ENCODE data around the gene COA1.
"Not testable (repeated sequence)": the region's sequence is repeated elsewhere in the genome, so short reads cannot be mapped to it uniquely, and the experiment has no call there.

The COA1 gene

GRCh38 chr7:43735802-43736603, 6.7 kb upstream of the COA1 start:
- Histone ChIP-seq H3K4me3 (ENCODE audit: low read length) (no peak overlapping the region), H3K27ac (ENCODE audit: low read length) (no peak overlapping the region), H3K27me3 (ENCODE audit: control insufficient read depth, insufficient read depth, low read length) (no peaks in the 10 kb centered on the region), H3K9me3 (ENCODE audit: control insufficient read depth, low read depth, low read length) (no peaks in the 10 kb centered on the region), H3K9ac (ENCODE audit: low read length) (no peak overlapping the region), H3K36me3 (ENCODE audit: control insufficient read depth, low read depth, low read length) (no peaks in the 10 kb centered on the region), H3K4me1 (ENCODE audit: control insufficient read depth, low read depth, low read length) (no peaks in the 10 kb centered on the region)

GRCh38 chr7:43735403-43735801, 6.1 kb upstream of the COA1 start:
- Histone ChIP-seq H3K4me1 (ENCODE audit: control insufficient read depth, low read depth, low read length) (no peaks in the 10 kb centered on the region), H3K9me3 (ENCODE audit: control insufficient read depth, low read depth, low read length) (no peaks in the 10 kb centered on the region), H3K27me3 (ENCODE audit: control insufficient read depth, insufficient read depth, low read length) (no peaks in the 10 kb centered on the region), H3K9ac (ENCODE audit: low read length) (no peak overlapping the region), H3K27ac (ENCODE audit: low read length) (no peak overlapping the region), H3K36me3 (ENCODE audit: control insufficient read depth, low read depth, low read length) (no peaks in the 10 kb centered on the region), H3K4me3 (ENCODE audit: low read length) (no peak overlapping the region)

GRCh38 chr7:43734575-43735332, 5.4 kb upstream of the COA1 start:
- H3K4me1 ChIP-seq (ENCODE audit: control insufficient read depth, low read depth, low read length); H3K9ac ChIP-seq (ENCODE audit: low read length); H3K27me3 ChIP-seq (ENCODE audit: control insufficient read depth, insufficient read depth, low read length); H3K9me3 ChIP-seq (ENCODE audit: control insufficient read depth, low read depth, low read length); H3K36me3 ChIP-seq (ENCODE audit: control insufficient read depth, low read depth, low read length); H3K4me3 ChIP-seq (ENCODE audit: low read length); H3K27ac ChIP-seq (ENCODE audit: low read length): not testable (repeated sequence)

GRCh38 chr7:43731494-43731893, 2.2 kb upstream of the COA1 start:
- not testable (repeated sequence) for H3K4me3 ChIP-seq (ENCODE audit: low read length); H3K27me3 ChIP-seq (ENCODE audit: control insufficient read depth, insufficient read depth, low read length); H3K36me3 ChIP-seq (ENCODE audit: control insufficient read depth, low read depth, low read length); H3K27ac ChIP-seq (ENCODE audit: low read length); H3K9ac ChIP-seq (ENCODE audit: low read length); H3K4me1 ChIP-seq (ENCODE audit: control insufficient read depth, low read depth, low read length); H3K9me3 ChIP-seq (ENCODE audit: control insufficient read depth, low read depth, low read length)

- H3K27ac ChIP-seq (ENCODE audit: low read length): peak overlapping the region; percentile 85
- peak overlapping the region; percentile 91 for H3K9ac ChIP-seq (ENCODE audit: low read length)
- peak overlapping the region; percentile 100 for H3K4me3 ChIP-seq (ENCODE audit: low read length)
- no peaks in the 10 kb centered on the region for H3K9me3 ChIP-seq (ENCODE audit: control insufficient read depth, low read depth, low read length)
- H3K27me3 ChIP-seq (ENCODE audit: control insufficient read depth, insufficient read depth, low read length): no peaks in the 10 kb centered on the region
- H3K4me1 ChIP-seq (ENCODE audit: control insufficient read depth, low read depth, low read length): no peaks in the 10 kb centered on the region
- H3K36me3 ChIP-seq (ENCODE audit: control insufficient read depth, low read depth, low read length): no peaks in the 10 kb centered on the region
These were observed 563 bp upstream of the COA1 start for GRCh38 chr7:43729924-43730248.

- no peak overlapping the region for H3K4me3 ChIP-seq (ENCODE audit: low read length)
- H3K4me1 ChIP-seq (ENCODE audit: control insufficient read depth, low read depth, low read length): no peaks in the 10 kb centered on the region
- H3K27ac ChIP-seq (ENCODE audit: low read length): no peak overlapping the region
- no peaks in the 10 kb centered on the region for H3K9me3 ChIP-seq (ENCODE audit: control insufficient read depth, low read depth, low read length)
- no peak overlapping the region for H3K9ac ChIP-seq (ENCODE audit: low read length)
- H3K36me3 ChIP-seq (ENCODE audit: control insufficient read depth, low read depth, low read length): no peaks in the 10 kb centered on the region
- H3K27me3 ChIP-seq (ENCODE audit: control insufficient read depth, insufficient read depth, low read length): no peaks in the 10 kb centered on the region
These were observed 1.8 kb downstream of the COA1 start for GRCh38 chr7:43727494-43727893.

- no peak overlapping the region for H3K4me3 ChIP-seq (ENCODE audit: low read length)
These were observed 2.3 kb downstream of the COA1 start for GRCh38 chr7:43727003-43727402.

GRCh38 chr7:43726466-43726865, 2.9 kb downstream of the COA1 start:
- Histone ChIP-seq H3K4me1 (ENCODE audit: control insufficient read depth, low read depth, low read length) (no peaks in the 10 kb centered on the region), H3K9me3 (ENCODE audit: control insufficient read depth, low read depth, low read length) (no peaks in the 10 kb centered on the region), H3K36me3 (ENCODE audit: control insufficient read depth, low read depth, low read length) (no peaks in the 10 kb centered on the region), H3K4me3 (ENCODE audit: low read length) (no peak overlapping the region), H3K9ac (ENCODE audit: low read length) (no peak overlapping the region), H3K27me3 (ENCODE audit: control insufficient read depth, insufficient read depth, low read length) (no peaks in the 10 kb centered on the region), H3K27ac (ENCODE audit: low read length) (no peak overlapping the region)

More at GRCh38 chr7:43727003-43727402, 2.3 kb downstream of the COA1 start:
- Histone ChIP-seq H3K9ac (ENCODE audit: low read length) (no peak overlapping the region), H3K27ac (ENCODE audit: low read length) (no peak overlapping the region), H3K4me1 (ENCODE audit: control insufficient read depth, low read depth, low read length) (no peaks in the 10 kb centered on the region), H3K36me3 (ENCODE audit: control insufficient read depth, low read depth, low read length) (no peaks in the 10 kb centered on the region), H3K27me3 (ENCODE audit: control insufficient read depth, insufficient read depth, low read length) (no peaks in the 10 kb centered on the region), H3K9me3 (ENCODE audit: control insufficient read depth, low read depth, low read length) (no peaks in the 10 kb centered on the region)

GRCh38 chr7:43725251-43725650, 4.1 kb downstream of the COA1 start:
- H3K27ac ChIP-seq (ENCODE audit: low read length): no peak overlapping the region
- no peaks in the 10 kb centered on the region for H3K4me1 ChIP-seq (ENCODE audit: control insufficient read depth, low read depth, low read length)
- no peaks in the 10 kb centered on the region for H3K27me3 ChIP-seq (ENCODE audit: control insufficient read depth, insufficient read depth, low read length)
- H3K9me3 ChIP-seq (ENCODE audit: control insufficient read depth, low read depth, low read length): no peaks in the 10 kb centered on the region
- peaks cover 5% of the 10 kb centered on the region for H3K36me3 ChIP-seq (ENCODE audit: control insufficient read depth, low read depth, low read length)
- no peak overlapping the region for H3K4me3 ChIP-seq (ENCODE audit: low read length)
- no peak overlapping the region for H3K9ac ChIP-seq (ENCODE audit: low read length)

- H3K4me3 ChIP-seq (ENCODE audit: low read length): no peak overlapping the region
- peaks cover 5% of the 10 kb centered on the region for H3K36me3 ChIP-seq (ENCODE audit: control insufficient read depth, low read depth, low read length)
- H3K9ac ChIP-seq (ENCODE audit: low read length): no peak overlapping the region
- no peaks in the 10 kb centered on the region for H3K4me1 ChIP-seq (ENCODE audit: control insufficient read depth, low read depth, low read length)
- no peaks in the 10 kb centered on the region for H3K9me3 ChIP-seq (ENCODE audit: control insufficient read depth, low read depth, low read length)
- H3K27me3 ChIP-seq (ENCODE audit: control insufficient read depth, insufficient read depth, low read length): no peaks in the 10 kb centered on the region
- H3K27ac ChIP-seq (ENCODE audit: low read length): no peak overlapping the region
These were observed 6.3 kb downstream of the COA1 start for GRCh38 chr7:43723007-43723341.

GRCh38 chr7:43721193-43721806, 8.0 kb downstream of the COA1 start:
- Histone ChIP-seq H3K9ac (ENCODE audit: low read length) (no peak overlapping the region), H3K4me3 (ENCODE audit: low read length) (no peak overlapping the region), H3K4me1 (ENCODE audit: control insufficient read depth, low read depth, low read length) (no peaks in the 10 kb centered on the region), H3K9me3 (ENCODE audit: control insufficient read depth, low read depth, low read length) (no peaks in the 10 kb centered on the region), H3K27ac (ENCODE audit: low read length) (no peak overlapping the region), H3K36me3 (ENCODE audit: control insufficient read depth, low read depth, low read length) (peaks cover 5% of the 10 kb centered on the region), H3K27me3 (ENCODE audit: control insufficient read depth, insufficient read depth, low read length) (no peaks in the 10 kb centered on the region)

All from iPS-18a (cell line).